Activated CD8-positive, alpha-beta memory T cell treated with anti-CD3 and anti-CD28 coated beads, Interleukin-2, amount 10 ng/mL, durations not matched to agents 7 days and 5 days (primary cell): ENCODE results near the gene KRT6A. TPM values are rescaled to one million over a fixed set of nuclear protein-coding genes. Genes with fewer than 3 reads are reported as not detected.

Experiments used
- ATAC-seq: fragments of 150-1000 bp; cut with Tn5 transposase; one replicate; pipeline ENCODE4 v1.10.0; 2021; ENCODE audit warnings: moderate library complexity
- CTCF ChIA-PET: fragments of 350-600 bp; sonication (Branson Sonifier 250); formaldehyde crosslinking; loops from one replicate; lab custom pipeline; 2021; ENCODE audit warnings: antibody characterized with exemption; lab: Charles Lee
- DNase-seq: peaks from one replicate; pipeline ENCODE4 v3.0.0-alpha.2; 2020
- H3K27ac Mint-ChIP-seq: one replicate; pipeline ENCODE4 v1.8.0; 2021; ENCODE audit warnings: mild to moderate bottlenecking, mixed read lengths
- H3K27me3 Mint-ChIP-seq: one replicate; pipeline ENCODE4 v1.8.0; 2021; ENCODE audit warnings: mixed read lengths
- H3K36me3 Mint-ChIP-seq: one replicate; pipeline ENCODE4 v1.8.0; 2021; ENCODE audit warnings: mild to moderate bottlenecking, mixed read lengths
- H3K4me1 Mint-ChIP-seq: one replicate; pipeline ENCODE4 v1.8.0; 2021; ENCODE audit warnings: mixed read lengths
- H3K4me3 Mint-ChIP-seq: one replicate; pipeline ENCODE4 v1.8.0; 2021; ENCODE audit warnings: mild to moderate bottlenecking, moderate library complexity, mixed read lengths
- H3K9me3 Mint-ChIP-seq: one replicate; pipeline ENCODE4 v1.8.0; 2022; ENCODE audit warnings: low read depth, mixed read lengths
- total RNA-seq, 2 experiments: library from RNA; stranded (reverse); gene quantifications; one replicate each; pipeline ENCODE4 v1.2.3, GENCODE V29; 2021

KRT6A gene
- total RNA-seq, 2 experiments from 2014 or later = not detected

DNA sequence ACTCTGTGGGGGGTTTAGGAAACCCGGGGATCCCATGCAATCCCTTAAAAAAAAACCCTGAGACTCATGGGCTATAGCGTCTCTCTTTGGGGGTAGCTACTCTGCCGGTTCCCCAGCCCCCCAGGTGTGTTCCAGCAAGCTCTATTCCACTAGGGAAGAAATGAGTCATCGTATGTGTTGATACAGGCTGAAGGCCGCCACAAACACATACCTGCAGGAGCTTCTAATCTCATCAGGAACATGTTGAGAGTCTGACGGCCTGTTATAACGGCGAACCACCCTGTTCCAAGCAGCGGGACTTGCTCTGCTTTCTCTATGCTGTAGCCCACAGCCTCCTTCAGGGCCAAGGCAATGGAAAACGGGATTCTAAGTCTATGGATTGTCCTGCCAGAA lies 28.1 kb upstream of the KRT6A start:
- Mint-ChIP-seq H3K36me3 (no peaks in the 10 kb centered on the region), H3K4me1 (no peaks in the 10 kb centered on the region), H3K9me3 (no peaks in the 10 kb centered on the region), H3K27ac (no peak overlapping the region), H3K27me3 (peaks cover 13% of the 10 kb centered on the region), H3K4me3 (no peak overlapping the region)
- CTCF ChIA-PET = no interaction called here
- DNase-seq (no peak), ATAC-seq (no peak)

DNA sequence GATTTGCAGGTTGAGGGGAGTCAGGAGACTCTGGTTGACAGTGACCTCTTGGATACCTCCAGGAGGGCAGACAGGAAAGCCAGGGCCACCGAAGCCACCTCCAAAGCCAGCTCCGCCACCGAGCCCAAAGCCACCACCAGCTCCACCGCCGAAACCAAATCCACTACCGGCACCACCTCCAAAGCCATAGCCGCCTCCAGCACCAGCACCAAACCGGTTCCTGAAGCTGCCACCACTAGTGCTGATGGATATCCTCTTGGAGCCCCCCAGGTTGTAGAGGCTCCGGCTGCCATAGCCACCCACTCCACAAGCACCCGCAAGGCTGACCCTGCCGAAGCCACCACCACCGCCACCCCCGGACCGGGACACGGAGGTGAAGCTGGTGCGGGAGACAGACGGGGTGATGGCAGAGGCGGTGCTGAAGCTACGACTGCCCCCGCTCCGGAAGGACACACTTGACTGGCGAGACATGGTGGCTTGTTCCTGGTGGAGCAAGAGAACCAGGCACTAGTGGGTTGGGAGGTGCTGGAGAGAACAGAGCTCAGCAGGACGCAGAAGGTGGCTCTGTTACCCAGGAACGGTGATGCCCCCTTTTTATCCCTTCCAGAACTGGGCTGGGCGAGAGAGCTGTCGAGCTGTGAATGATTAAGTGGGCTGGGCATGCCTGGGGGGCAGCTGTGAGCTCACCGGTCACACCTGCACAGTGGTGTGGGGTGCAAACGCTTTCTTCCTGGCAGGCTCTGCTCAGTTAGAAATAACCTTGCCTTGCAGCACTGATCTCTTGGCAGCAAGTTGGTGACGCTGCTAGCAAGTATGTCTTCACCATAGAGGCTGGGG lies 27.0 kb upstream of the KRT6A start, which contains the start of gene KRT5:
TSS of gene KRT5 (minus strand) at position 569 of the 837 bp plus-strand sequence. CDS start at position 471, 98 bp downstream.
- Mint-ChIP-seq H3K36me3 (no peaks in the 10 kb centered on the region), H3K9me3 (no peaks in the 10 kb centered on the region), H3K4me1 (no peaks in the 10 kb centered on the region), H3K27me3 (peaks cover 16% of the 10 kb centered on the region), H3K4me3 (no peak within 1 kb of the TSS), H3K27ac (no peak within 1 kb of the TSS)
- CTCF ChIA-PET = interaction anchor here (1.3 kb wide), 1 partner anchor 13 kb away, joined by 3 read pairs; no protein-coding TSS in a partner anchor
- ATAC-seq = no peak
- peak; percentile 34 for DNase-seq

DNA sequence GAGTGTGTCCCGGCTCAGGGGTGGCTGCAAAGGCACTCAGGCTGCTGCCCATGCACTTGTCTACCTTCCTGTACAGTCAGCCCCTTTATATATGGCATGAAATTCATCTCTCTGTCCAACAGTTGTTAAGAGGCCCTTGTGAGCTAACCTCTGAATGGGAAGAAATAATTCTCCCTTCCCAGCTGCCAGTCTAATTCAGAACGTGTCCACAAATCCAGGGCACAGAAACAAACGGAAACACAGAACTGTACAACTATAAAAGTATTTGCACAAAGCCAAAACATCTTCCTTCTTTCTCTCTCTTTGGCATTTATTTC lies 26.3 kb upstream of the KRT6A start:
- ATAC-seq = no peak
- DNase-seq = peak; percentile 33

DNA sequence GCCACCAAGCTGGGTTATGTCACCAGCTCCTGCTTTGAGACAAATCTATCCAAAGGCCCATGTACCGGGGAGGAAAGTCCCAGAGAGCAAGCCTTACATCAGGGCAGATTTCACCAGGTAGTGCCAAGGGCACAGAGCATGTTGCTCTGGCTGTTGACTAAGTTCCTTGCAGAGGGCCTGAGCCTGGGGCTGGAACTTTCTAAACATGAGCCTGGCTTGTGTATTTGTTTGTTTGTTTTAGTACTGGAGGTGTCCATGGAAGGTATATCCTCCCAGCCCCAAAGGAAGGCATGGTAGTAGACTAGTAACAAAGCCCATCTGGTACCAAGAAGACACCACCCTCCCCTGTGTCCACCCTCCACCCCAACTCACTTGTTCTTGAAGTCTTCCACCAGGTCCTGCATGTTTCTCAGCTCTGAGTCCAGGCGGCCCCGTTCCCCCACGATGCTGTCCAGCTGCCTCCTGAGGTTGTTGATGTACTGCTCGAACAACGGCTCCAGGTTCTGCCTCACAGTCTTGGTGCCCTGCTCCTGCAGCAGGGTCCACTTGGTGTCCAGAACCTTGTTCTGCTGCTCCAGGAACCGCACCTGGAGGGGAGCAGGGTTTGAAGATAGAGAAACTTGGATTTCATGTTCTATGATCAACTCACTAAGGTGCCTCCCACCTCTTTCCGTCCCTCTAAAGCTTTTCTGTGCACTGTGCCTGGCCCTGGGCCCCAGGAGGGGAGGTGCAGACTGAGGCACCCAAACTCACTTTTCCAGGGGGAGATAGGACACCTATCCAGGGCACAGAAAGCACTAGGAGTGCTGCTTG lies 25.7 kb upstream of the KRT6A start:
- Mint-ChIP-seq H3K27me3 (peaks cover 22% of the 10 kb centered on the region), H3K4me3 (no peak overlapping the region), H3K4me1 (no peaks in the 10 kb centered on the region), H3K9me3 (no peaks in the 10 kb centered on the region), H3K27ac (no peak overlapping the region), H3K36me3 (no peaks in the 10 kb centered on the region)
- DNase-seq = peak; percentile 34
- CTCF ChIA-PET = interaction anchor here (1.3 kb wide), 1 partner anchor 12 kb away, joined by 3 read pairs; no protein-coding TSS in a partner anchor
- ATAC-seq = no peak

More for the DNA sequence above, 26.3 kb upstream of the KRT6A start:
- Mint-ChIP-seq H3K27me3 (peaks cover 18% of the 10 kb centered on the region), H3K4me1 (no peaks in the 10 kb centered on the region), H3K4me3 (no peak overlapping the region), H3K27ac (no peak overlapping the region), H3K9me3 (no peaks in the 10 kb centered on the region), H3K36me3 (no peaks in the 10 kb centered on the region)
- CTCF ChIA-PET = interaction anchor here (1.3 kb wide), 1 partner anchor 13 kb away, joined by 3 read pairs; no protein-coding TSS in a partner anchor

DNA sequence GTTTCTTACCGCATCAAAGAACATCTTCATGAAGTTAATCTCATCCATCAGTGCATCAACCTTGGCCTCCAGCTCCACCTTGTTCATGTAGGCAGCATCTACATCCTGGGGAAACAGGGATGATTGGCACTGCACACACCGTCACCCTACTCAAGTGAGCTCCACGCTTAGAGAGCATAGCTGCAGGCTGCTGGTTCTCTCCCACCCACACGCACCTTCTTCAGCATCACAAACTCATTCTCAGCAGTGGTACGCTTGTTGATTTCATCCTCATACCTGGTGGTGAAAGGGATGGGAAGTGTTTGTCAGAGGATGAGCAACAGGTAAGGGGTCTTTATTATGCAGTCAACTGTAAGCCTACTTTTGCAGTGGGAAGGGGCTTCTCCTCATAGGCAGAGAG lies 24.8 kb upstream of the KRT6A start:
- no peaks in the 10 kb centered on the region for H3K36me3 Mint-ChIP-seq
- DNase-seq (peak; percentile 21), ATAC-seq (no peak)
- no peaks in the 10 kb centered on the region for H3K9me3 Mint-ChIP-seq
- no peak overlapping the region for H3K4me3 Mint-ChIP-seq
- peaks cover 22% of the 10 kb centered on the region for H3K27me3 Mint-ChIP-seq
- no peaks in the 10 kb centered on the region for H3K4me1 Mint-ChIP-seq
- CTCF ChIA-PET = no interaction called here
- no peak overlapping the region for H3K27ac Mint-ChIP-seq

DNA sequence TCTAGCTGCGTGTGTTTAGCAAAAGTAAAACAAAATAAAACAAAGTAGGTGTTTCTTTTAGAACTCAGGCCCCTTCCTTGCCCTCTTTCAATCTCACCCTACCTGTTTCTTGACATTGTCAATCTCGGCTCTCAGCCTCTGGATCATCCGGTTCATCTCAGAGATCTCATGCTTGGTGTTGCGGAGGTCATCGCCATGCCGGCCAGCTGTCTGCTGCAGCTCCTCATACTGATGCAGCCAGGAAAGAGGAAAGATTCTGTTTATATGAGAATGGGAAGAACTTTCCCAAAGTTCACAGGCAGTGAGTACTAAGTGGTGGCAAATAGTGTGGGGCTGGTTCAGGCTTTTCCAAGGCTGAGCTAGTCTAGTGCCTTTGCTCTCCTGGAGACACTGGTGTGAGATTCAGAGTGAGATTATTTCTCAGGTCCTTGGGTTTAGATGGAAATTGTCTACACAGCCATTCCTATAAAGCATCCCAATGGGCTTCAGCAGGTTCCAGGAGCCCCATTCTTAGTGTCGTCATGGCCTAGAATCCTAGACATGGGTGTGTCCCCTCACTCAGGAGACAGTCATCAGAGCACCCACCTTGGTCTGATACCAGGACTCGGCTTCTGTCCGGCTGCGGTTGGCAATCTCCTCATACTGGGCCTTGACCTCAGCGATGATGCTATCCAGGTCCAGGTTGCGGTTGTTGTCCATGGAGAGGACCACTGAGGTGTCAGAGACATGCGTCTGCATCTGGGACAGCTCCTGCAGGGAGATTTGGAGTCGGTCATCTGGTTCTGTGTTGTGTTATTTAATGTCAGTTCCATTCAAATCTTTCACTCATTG lies 24.2 kb upstream of the KRT6A start:
- Mint-ChIP-seq H3K27ac (no peak overlapping the region), H3K4me3 (no peak overlapping the region), H3K4me1 (no peaks in the 10 kb centered on the region), H3K36me3 (no peaks in the 10 kb centered on the region), H3K9me3 (no peaks in the 10 kb centered on the region), H3K27me3 (peaks cover 18% of the 10 kb centered on the region)
- no peak for ATAC-seq
- CTCF ChIA-PET = no interaction called here
- DNase-seq = no peak

DNA sequence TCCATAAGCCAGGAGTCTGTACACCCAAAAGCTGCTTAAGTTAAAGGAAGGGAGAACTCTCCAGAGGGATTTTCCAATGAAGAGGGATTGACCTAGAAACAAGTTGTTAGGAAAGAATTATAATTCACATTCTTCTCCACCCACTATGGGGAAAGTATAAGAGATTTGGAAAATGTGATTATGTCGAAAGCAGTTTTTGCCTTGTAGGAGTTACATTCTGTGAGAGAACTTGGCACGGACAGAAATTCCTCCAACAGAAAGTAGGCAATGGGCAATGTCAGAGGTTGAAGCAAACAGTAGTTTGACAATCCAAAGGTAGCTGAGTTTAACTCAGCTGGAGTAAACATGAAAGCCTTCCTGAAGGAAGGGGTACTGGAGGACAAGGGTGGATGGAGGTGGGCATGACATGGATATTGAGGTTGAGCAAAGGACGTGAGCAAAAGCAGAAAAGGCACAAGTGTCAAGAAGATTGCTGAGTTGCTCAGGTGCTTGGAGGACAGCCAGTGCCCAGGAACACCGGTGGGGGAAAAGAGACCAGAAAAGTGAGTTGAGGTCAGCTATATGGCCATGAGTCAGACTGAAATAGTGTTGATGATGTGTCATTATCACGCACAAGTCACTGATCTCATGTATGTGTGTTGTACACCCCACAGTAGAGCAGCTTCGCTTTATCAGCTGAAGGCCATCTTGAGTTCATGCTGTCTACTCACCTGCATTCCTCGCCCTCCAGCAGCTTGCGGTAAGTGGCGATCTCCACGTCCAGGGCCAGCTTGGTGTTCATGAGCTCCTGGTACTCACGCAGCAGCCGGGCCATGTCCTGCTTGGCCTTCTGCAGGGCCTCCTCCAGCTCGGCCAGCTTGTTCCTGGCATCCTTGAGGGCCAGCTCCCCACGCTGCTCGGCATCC lies 23.1 kb upstream of the KRT6A start:
- Mint-ChIP-seq H3K4me3 (no peak overlapping the region), H3K27me3 (peaks cover 18% of the 10 kb centered on the region), H3K4me1 (no peaks in the 10 kb centered on the region), H3K36me3 (no peaks in the 10 kb centered on the region), H3K9me3 (peaks cover 4% of the 10 kb centered on the region), H3K27ac (no peak overlapping the region)
- CTCF ChIA-PET = no interaction called here
- ATAC-seq (no peak), DNase-seq (peak; percentile 14)

DNA sequence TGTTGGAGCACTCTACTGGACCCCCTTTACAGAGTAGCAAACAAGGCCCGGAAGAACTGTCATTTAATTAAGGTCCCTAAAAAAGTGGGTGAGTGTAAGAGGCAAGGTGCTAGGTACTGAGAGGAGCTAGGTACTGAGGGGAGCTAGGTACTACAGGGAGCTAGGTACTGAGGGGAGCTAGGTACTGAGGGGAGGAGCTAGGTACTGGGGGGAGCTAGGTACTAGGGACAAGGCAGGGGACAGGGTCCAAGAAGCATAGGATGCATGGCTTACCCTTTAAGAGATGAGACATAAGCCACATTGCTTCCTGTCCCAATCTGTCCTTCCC lies 22.2 kb upstream of the KRT6A start:
- Mint-ChIP-seq H3K27me3 (peaks cover 18% of the 10 kb centered on the region), H3K9me3 (peaks cover 6% of the 10 kb centered on the region), H3K27ac (no peak overlapping the region), H3K4me3 (no peak overlapping the region), H3K36me3 (no peaks in the 10 kb centered on the region), H3K4me1 (no peaks in the 10 kb centered on the region)
- CTCF ChIA-PET = no interaction called here
- ATAC-seq (no peak), DNase-seq (no peak)

DNA sequence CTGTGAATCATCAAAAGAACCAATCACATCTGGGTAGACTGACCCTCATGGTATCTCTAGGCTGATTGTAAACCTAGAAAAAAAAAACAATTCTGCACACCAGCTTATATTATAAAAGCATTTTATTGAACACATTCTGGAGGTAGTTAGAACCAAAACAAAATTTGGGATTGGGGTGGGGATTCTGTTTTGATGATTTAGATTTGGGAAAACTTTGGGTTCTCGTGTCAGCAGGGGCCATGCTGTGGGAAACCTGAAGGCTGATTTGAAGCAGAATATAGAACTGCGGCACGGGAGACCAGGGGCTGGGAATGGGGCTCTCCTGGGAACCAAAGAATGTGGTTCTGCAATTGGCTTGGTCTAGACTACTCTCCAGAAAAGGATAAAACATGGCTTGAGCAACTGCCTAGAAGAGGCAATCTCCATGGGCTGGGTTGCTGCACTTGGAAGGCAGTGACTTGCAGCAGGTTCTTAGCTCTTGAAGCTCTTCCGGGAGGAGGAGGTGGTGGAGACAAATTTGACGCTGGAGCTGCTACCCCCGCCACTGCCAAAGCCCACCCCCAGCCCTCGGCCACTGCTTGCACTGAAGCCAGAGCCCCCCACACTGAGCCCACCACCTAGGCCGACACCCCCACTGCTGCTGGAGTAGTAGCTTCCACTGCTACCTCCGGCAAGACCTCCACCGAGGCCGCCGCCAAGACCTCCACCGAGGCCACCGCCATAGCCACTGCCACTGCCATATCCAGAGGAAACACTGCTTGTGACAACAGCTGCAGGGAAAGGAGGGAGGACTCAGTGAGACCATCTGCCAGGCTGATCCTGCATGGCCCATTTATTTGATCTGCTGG lies 21.6 kb upstream of the KRT6A start:
- CTCF ChIA-PET = interaction anchor here (1.0 kb wide), 1 partner anchor 365 kb away, joined by 3 read pairs; no protein-coding TSS in a partner anchor
- DNase-seq = no peak
- H3K4me3 Mint-ChIP-seq = no peak overlapping the region

DNA sequence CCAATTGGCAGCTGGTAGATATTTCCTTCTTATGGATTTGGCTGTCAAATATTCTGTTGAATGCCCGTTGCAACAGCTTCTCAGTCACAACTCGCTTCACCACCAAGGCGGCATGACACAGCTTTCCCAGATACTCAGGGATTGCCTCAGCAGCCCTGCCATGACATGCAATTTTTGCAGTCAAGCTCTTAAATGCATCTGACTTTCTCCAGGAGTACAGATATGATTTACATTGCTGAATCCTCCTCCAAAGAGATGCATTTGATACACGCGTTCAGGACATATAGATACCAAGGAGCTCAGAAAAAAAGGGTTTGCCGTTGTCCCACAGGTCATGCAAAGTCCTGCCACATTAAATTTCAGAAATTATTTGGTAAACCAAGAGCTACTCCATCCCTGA lies 20.7 kb upstream of the KRT6A start:
- DNase-seq = no peak
- CTCF ChIA-PET = interaction anchor here (1.0 kb wide), 1 partner anchor 366 kb away, joined by 3 read pairs; no protein-coding TSS in a partner anchor
- peaks cover 26% of the 10 kb centered on the region for H3K27me3 Mint-ChIP-seq
- ATAC-seq = no peak
- no peak overlapping the region for H3K27ac Mint-ChIP-seq
- H3K4me3 Mint-ChIP-seq = no peak overlapping the region
- peaks cover 6% of the 10 kb centered on the region for H3K9me3 Mint-ChIP-seq
- H3K36me3 Mint-ChIP-seq = no peaks in the 10 kb centered on the region
- no peaks in the 10 kb centered on the region for H3K4me1 Mint-ChIP-seq

More for the DNA sequence above, 21.6 kb upstream of the KRT6A start:
- Mint-ChIP-seq H3K4me1 (no peaks in the 10 kb centered on the region), H3K27me3 (peaks cover 22% of the 10 kb centered on the region), H3K36me3 (no peaks in the 10 kb centered on the region), H3K9me3 (peaks cover 6% of the 10 kb centered on the region), H3K27ac (no peak overlapping the region)
- ATAC-seq = no peak

DNA sequence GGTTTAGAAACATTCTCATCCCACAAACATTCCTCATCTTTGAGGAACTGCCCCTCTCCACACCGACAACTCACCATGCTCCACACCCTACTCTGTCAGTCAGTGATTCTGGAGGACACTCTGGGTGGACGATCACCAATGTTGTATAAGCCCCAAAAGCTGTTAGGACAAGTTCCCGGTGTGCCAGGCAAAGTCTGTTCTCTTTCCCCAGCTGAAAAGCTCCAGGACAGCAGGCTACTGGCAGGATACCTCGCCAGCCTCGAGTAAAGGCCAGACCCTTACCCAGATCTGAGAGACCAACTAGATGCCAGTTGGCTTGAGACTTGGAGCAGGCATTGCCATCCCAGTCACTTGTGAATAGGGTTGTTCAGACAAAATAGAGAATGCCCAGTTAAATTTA lies 15.2 kb upstream of the KRT6A start:
- Mint-ChIP-seq H3K27ac (no peak overlapping the region), H3K27me3 (peaks cover 52% of the 10 kb centered on the region), H3K36me3 (no peaks in the 10 kb centered on the region), H3K4me3 (no peak overlapping the region), H3K9me3 (peaks cover 6% of the 10 kb centered on the region), H3K4me1 (no peaks in the 10 kb centered on the region)
- CTCF ChIA-PET = interaction anchor here (0.7 to 1.2 kb wide), 3 partner anchors 134 to 363 kb away, joined by 3 to 4 read pairs (median 3); no protein-coding TSS in a partner anchor
- ATAC-seq (no peak), DNase-seq (no peak)
